Colon (tissue), 2 donors: ENCODE data around the gene NECTIN3.

Experiments
- FAIRE-seq: peaks from 2 replicates; lab custom pipeline; 2012; peaks lifted over from hg19 to GRCh38; lab: Jason Lieb, UNC
- donor health status: control.
- donor health status: control.

Gene NECTIN3

GRCh38 chr3:111081008-111081545, 9.5 kb downstream of the NECTIN3 start:
- FAIRE-seq = no peak

- FAIRE-seq = no peak
Observed at GRCh38 chr3:111084911-111085310, 13.3 kb downstream of the NECTIN3 start.

GRCh38 chr3:111087924-111088469, 16.4 kb downstream of the NECTIN3 start:
- FAIRE-seq = no peak

- FAIRE-seq = no peak
Observed at GRCh38 chr3:111096487-111097209, 25.0 kb downstream of the NECTIN3 start.

GRCh38 chr3:111103807-111104206, 32.2 kb downstream of the NECTIN3 start:
- no peak for FAIRE-seq

- no peak for FAIRE-seq
Observed at GRCh38 chr3:111106993-111107661, 35.5 kb downstream of the NECTIN3 start.

GRCh38 chr3:111107662-111108035, 36.0 kb downstream of the NECTIN3 start:
- no peak for FAIRE-seq

- no peak for FAIRE-seq
Observed at GRCh38 chr3:111112913-111113312, 41.3 kb downstream of the NECTIN3 start.

- FAIRE-seq = no peak
Observed at GRCh38 chr3:111128884-111129283, 57.3 kb downstream of the NECTIN3 start.

- FAIRE-seq = no peak
Observed at GRCh38 chr3:111130827-111131226, 59.2 kb downstream of the NECTIN3 start.

GRCh38 chr3:111134302-111134701, 62.7 kb downstream of the NECTIN3 start:
- no peak for FAIRE-seq

- FAIRE-seq = no peak
Observed at GRCh38 chr3:111151438-111151837, 79.8 kb downstream of the NECTIN3 start.

GRCh38 chr3:111152496-111152895, 80.9 kb downstream of the NECTIN3 start:
- no peak for FAIRE-seq

GRCh38 chr3:111156517-111156916, 84.9 kb downstream of the NECTIN3 start:
- no peak for FAIRE-seq

GRCh38 chr3:111159391-111159790, 87.8 kb downstream of the NECTIN3 start:
- no peak for FAIRE-seq

- FAIRE-seq = no peak
Observed at GRCh38 chr3:111164621-111165020, 93.0 kb downstream of the NECTIN3 start.

- FAIRE-seq = no peak
Observed at GRCh38 chr3:111165411-111165810, 93.8 kb downstream of the NECTIN3 start.

- FAIRE-seq = no peak
Observed at GRCh38 chr3:111173328-111173900, 101.8 kb downstream of the NECTIN3 start.

GRCh38 chr3:111173906-111174305, 102.3 kb downstream of the NECTIN3 start:
- FAIRE-seq = no peak

- no peak for FAIRE-seq
Observed at GRCh38 chr3:111190518-111190917, 118.9 kb downstream of the NECTIN3 start.

- FAIRE-seq = no peak
Observed at GRCh38 chr3:111193472-111193871, 121.9 kb downstream of the NECTIN3 start.

- FAIRE-seq = no peak
Observed at GRCh38 chr3:111194048-111194447, 122.4 kb downstream of the NECTIN3 start.

GRCh38 chr3:111197485-111197884, 125.9 kb downstream of the NECTIN3 start:
- FAIRE-seq = no peak
